H1 (cell line): ENCODE results near the gene FOXJ2. TPM values are rescaled to one million over a fixed set of nuclear protein-coding genes. Genes with fewer than 3 reads are reported as not detected.

Source experiments
- CTCF ChIA-PET: fragments of 300-600 bp; sonication (Branson Sonifier 250); formaldehyde crosslinking; loops from one replicate; lab custom pipeline; 2021; ENCODE audit not compliant: partially characterized antibody; lab: Charles Lee
- POLR2A ChIA-PET: fragments of 300-600 bp; sonication (Branson Sonifier 250); formaldehyde crosslinking; loops from one replicate; lab custom pipeline; 2021; ENCODE audit warnings: inconsistent platforms; ENCODE audit not compliant: partially characterized antibody; lab: Charles Lee
- DNase-seq, 2 experiments: peaks; one replicate each; pipeline versions ENCODE4 v3.0.0 to v3.0.0-alpha.2; 2010 to 2022; ENCODE audit warnings: low spot score in 2 of 2, low read depth in 1 of 2, mixed read lengths in 1 of 2
- FAIRE-seq: peaks from 2 replicates; lab custom pipeline; 2011; peaks lifted over from hg19 to GRCh38; lab: Jason Lieb, UNC
- H2AFZ ChIP-seq: 2 replicates; pipeline ENCODE4 v1.8.1; 2012; ENCODE audit warnings: low read length, inconsistent platforms
- H2AK5ac ChIP-seq: 2 replicates; pipeline ENCODE4 v1.6.1; 2013; ENCODE audit warnings: low read depth, low read length
- H2BK120ac ChIP-seq: replicated peaks from 2 replicates; pipeline ENCODE3; 2013; ENCODE audit warnings: low read depth, low read length, inconsistent platforms
- H2BK12ac ChIP-seq: 2 replicates; pipeline ENCODE4 v1.6.1; 2013; ENCODE audit warnings: low read depth, low read length
- H2BK15ac ChIP-seq: 2 replicates; pipeline ENCODE4 v1.6.1; 2013; ENCODE audit warnings: low read length
- H2BK20ac ChIP-seq: 2 replicates; pipeline ENCODE4 v1.6.1; 2013; ENCODE audit warnings: low read length
- H2BK5ac ChIP-seq: 2 replicates; pipeline ENCODE4 v1.6.1; 2013; ENCODE audit warnings: low read depth, low read length
- H3K14ac ChIP-seq: 2 replicates; pipeline ENCODE4 v1.6.1; 2013; ENCODE audit warnings: inconsistent platforms; ENCODE audit not compliant: insufficient read length
- H3K18ac ChIP-seq: 2 replicates; pipeline ENCODE4 v1.6.1; 2013; ENCODE audit warnings: low read length; ENCODE audit errors: extremely low read depth
- H3K23ac ChIP-seq: 2 replicates; pipeline ENCODE4 v1.6.1; 2013; ENCODE audit warnings: inconsistent platforms; ENCODE audit not compliant: insufficient read length
- H3K23me2 ChIP-seq: 2 replicates; pipeline ENCODE4 v1.6.1; 2013; ENCODE audit warnings: low read depth, low read length
- H3K27ac ChIP-seq: 2 replicates; pipeline ENCODE4 v1.6.1; 2011; ENCODE audit warnings: low read depth, low read length, inconsistent platforms
- H3K27me3 ChIP-seq, 4 experiments: replicated peaks in 1 of 4; 1 replicate in 1 of 4; 2 replicates in 3 of 4; pipeline versions ENCODE4 v1.6.1 to v1.8.1; 2011 to 2013; ENCODE audit warnings: low read length in 3 of 4, mild to moderate bottlenecking in 3 of 4, inconsistent platforms in 2 of 4, mixed read lengths in 2 of 4, moderate library complexity in 1 of 4; ENCODE audit not compliant: control insufficient read depth in 3 of 4, insufficient read depth in 3 of 4; ENCODE audit errors: extremely low read depth in 1 of 4
- H3K36me3 ChIP-seq, 4 experiments: 2 replicates each; pipeline versions ENCODE4 v1.6.1 to v1.8.1; 2011 to 2013; ENCODE audit warnings: mild to moderate bottlenecking in 4 of 4, low read length in 3 of 4, moderate library complexity in 2 of 4, control low read depth in 1 of 4, inconsistent platforms in 1 of 4; ENCODE audit not compliant: insufficient read depth in 4 of 4, control insufficient read depth in 2 of 4
- H3K4ac ChIP-seq: replicated peaks from 2 replicates; pipeline ENCODE3; 2013; ENCODE audit warnings: low read length, low read depth, mixed read lengths, inconsistent platforms; ENCODE audit not compliant: insufficient read length
- H3K4me1 ChIP-seq, 4 experiments: replicated peaks in 1 of 4; 1 replicate in 1 of 4; 2 replicates in 3 of 4; pipeline versions ENCODE4 v1.6.1 to v1.8.1; 2011 to 2013; ENCODE audit warnings: low read length in 3 of 4, inconsistent platforms in 2 of 4, mixed read lengths in 1 of 4; ENCODE audit not compliant: insufficient read depth in 4 of 4, control insufficient read depth in 3 of 4
- H3K4me2 ChIP-seq, 2 experiments: 2 replicates each; pipeline versions ENCODE4 v1.6.1 to v1.8.1; 2011 to 2013; ENCODE audit warnings: low read depth in 2 of 2, low read length in 2 of 2, control low read depth in 1 of 2, inconsistent platforms in 1 of 2, mild to moderate bottlenecking in 1 of 2; ENCODE audit not compliant: insufficient read depth in 1 of 2
- H3K4me3 ChIP-seq, 4 experiments: fragments of 200-600, 300-600 bp in 1 of 4; sonication (generic), shearing (Covaris generic), sonication (Bioruptor Twin) in 1 of 4; 2 replicates each; pipeline versions ENCODE4 v1.5.1 to v1.8.1; 2011 to 2016; ENCODE audit warnings: low read length in 4 of 4, low read depth in 3 of 4, control low read depth in 2 of 4, inconsistent platforms in 2 of 4, mild to moderate bottlenecking in 2 of 4, mixed read lengths in 1 of 4, moderate library complexity in 1 of 4; ENCODE audit not compliant: insufficient read depth in 2 of 4; ENCODE audit errors: extremely low read depth in 1 of 4
- H3K56ac ChIP-seq: replicated peaks from 2 replicates; pipeline ENCODE3; 2013; ENCODE audit warnings: low read depth, mild to moderate bottlenecking, mixed read lengths, low read length, inconsistent platforms; ENCODE audit not compliant: insufficient read length
- H3K79me1 ChIP-seq: 2 replicates; pipeline ENCODE4 v1.6.1; 2013; ENCODE audit warnings: low read depth, low read length, control low read depth
- H3K79me2 ChIP-seq, 2 experiments: 2 replicates each; pipeline versions ENCODE4 v1.6.1 to v1.8.1; 2012 to 2013; ENCODE audit warnings: low read length in 2 of 2, mild to moderate bottlenecking in 2 of 2, inconsistent platforms in 1 of 2; ENCODE audit not compliant: insufficient read depth in 2 of 2, control insufficient read depth in 1 of 2
- H3K9ac ChIP-seq, 4 experiments: replicated peaks in 1 of 4; 1 replicate in 1 of 4; 2 replicates in 3 of 4; pipeline versions ENCODE4 v1.6.1 to v1.8.1; 2011 to 2013; ENCODE audit warnings: low read depth in 3 of 4, low read length in 3 of 4, control low read depth in 2 of 4, mild to moderate bottlenecking in 2 of 4, moderate library complexity in 2 of 4, inconsistent platforms in 1 of 4; ENCODE audit errors: extremely low read depth in 1 of 4
- H3K9me3 ChIP-seq, 2 experiments: 2 replicates each; pipeline versions ENCODE4 v1.6.1 to v1.8.1; 2012 to 2013; ENCODE audit warnings: mild to moderate bottlenecking in 2 of 2, moderate library complexity in 2 of 2, control low read depth in 1 of 2, inconsistent platforms in 1 of 2, low read depth in 1 of 2, low read length in 1 of 2, mixed read lengths in 1 of 2; ENCODE audit not compliant: insufficient read depth in 2 of 2
- H4K20me1 ChIP-seq, 2 experiments: replicated peaks in 1 of 2; 2 replicates each; pipeline versions ENCODE3 to v1.8.1; 2011 to 2013; ENCODE audit warnings: inconsistent platforms in 2 of 2, low read length in 2 of 2, mild to moderate bottlenecking in 1 of 2; ENCODE audit not compliant: insufficient read depth in 2 of 2, control insufficient read depth in 1 of 2
- H4K5ac ChIP-seq: 2 replicates; pipeline ENCODE4 v1.6.1; 2013; ENCODE audit warnings: low read length, low read depth, mixed read lengths, inconsistent platforms; ENCODE audit not compliant: insufficient read length
- H4K8ac ChIP-seq: 2 replicates; pipeline ENCODE4 v1.8.0; 2013; ENCODE audit warnings: mild to moderate bottlenecking, moderate library complexity, low read length, inconsistent platforms; ENCODE audit not compliant: insufficient read depth; ENCODE audit errors: extremely low read depth
- H4K91ac ChIP-seq: replicated peaks from 2 replicates; pipeline ENCODE3; 2013; ENCODE audit warnings: low read length, mixed read lengths, inconsistent platforms; ENCODE audit not compliant: insufficient read length
- ASH2L ChIP-seq: fragments of 200-600, 300-600 bp; sonication (generic); IDR thresholded peaks from one replicate; pipeline ENCODE4 v1.7.1; 2017; ENCODE audit warnings: low read length
- BACH1 ChIP-seq: IDR thresholded peaks from 2 replicates; pipeline ENCODE4 v1.6.1; 2012; ENCODE audit warnings: low read length, improper control_type of control experiment
- CBX8 ChIP-seq: fragments of 300-800, 300-1000 bp; sonication (generic); IDR thresholded peaks from 2 replicates; pipeline ENCODE4 v1.7.1; 2016; ENCODE audit warnings: low read depth, low read length, borderline replicate concordance
- EP300 ChIP-seq, 2 experiments: IDR thresholded peaks; 1 replicate in 1 of 2; 2 replicates in 1 of 2; pipeline ENCODE4 v1.6.1; 2011 to 2012; ENCODE audit warnings: low read depth in 2 of 2, low read length in 2 of 2, mild to moderate bottlenecking in 2 of 2, borderline replicate concordance in 1 of 2, inconsistent platforms in 1 of 2, moderate library complexity in 1 of 2
- GTF2F1 ChIP-seq: IDR thresholded peaks from 2 replicates; pipeline ENCODE4 v1.6.1; 2012; ENCODE audit warnings: low read depth, low read length, improper control_type of control experiment, borderline replicate concordance
- HDAC6 ChIP-seq: IDR thresholded peaks from one replicate; pipeline ENCODE4 v1.7.1; 2012; ENCODE audit warnings: low read depth, mild to moderate bottlenecking, inconsistent platforms, low read length, moderate library complexity
- RAD21 ChIP-seq, 2 experiments: IDR thresholded peaks in 1 of 2; conservative IDR thresholded peaks in 1 of 2; 2 replicates each; pipeline ENCODE4 v1.6.1; 2011; ENCODE audit warnings: low read depth in 2 of 2, low read length in 2 of 2, improper control_type of control experiment in 1 of 2, inconsistent platforms in 1 of 2, mild to moderate bottlenecking in 1 of 2, moderate library complexity in 1 of 2
- WGBS, 2 experiments: shearing (Covaris generic) in 1 of 2; methylation state at CpG; one replicate each; pipeline versions ENCODE4 v1.1.6 to v1.1.7; 2013 to 2015; ENCODE audit warnings: low lambda C conversion rate in 2 of 2, mixed read lengths in 2 of 2, inconsistent platforms in 1 of 2, low coverage in 1 of 2, missing lambda C conversion rate in 1 of 2; ENCODE audit not compliant: insufficient replicate concordance in 2 of 2, insufficient coverage in 1 of 2, insufficient read length in 1 of 2; ENCODE audit errors: extremely low coverage in 1 of 2, missing lambda C conversion rate in 1 of 2; 5-methylcytosine and 5-hydroxymethylcytosine counted together
- polyA plus RNA-seq, 7 experiments: library from polyadenylated mRNA; depleted of rRNA in 3 of 7; stranded (reverse) in 5 of 7; unstranded in 2 of 7; fragments of >200 nt in 5 of 7; fragments of 200-250 nt in 2 of 7; gene quantifications; 1 replicate in 5 of 7; 2 replicates in 1 of 7; 4 replicates in 1 of 7; pipeline versions ENCODE4 v1.2.1 to v1.2.3, GENCODE V29; 2011 to 2013; ENCODE audit warnings: missing spikeins in 2 of 7, mixed read lengths in 2 of 7
- total RNA-seq: library from RNA; stranded (reverse); fragmentation: NEBNext Ultra II Directional; extraction: Animal tissue kit (Norgen Biotek cat#: 25700); gene quantifications from 2 replicates; pipeline ENCODE4 v1.2.1, GENCODE V29; 2021
- TF ChIP-seq, protein P1 (sequence below): IDR thresholded peaks from 2 replicates; pipeline ENCODE4 v1.6.1; 2011; ENCODE audit warnings: low read length, improper control_type of control experiment

Gene FOXJ2
- total and polyA plus RNA-seq, 2 of the 8 experiments (the other 6 are each of a cell fraction or from before 2014, with no cell fraction given), result 4.2 to 9.3 TPM

- no peak overlapping the region for H3K18ac ChIP-seq
- no peak for FAIRE-seq
- no peak overlapping the region for H2BK5ac ChIP-seq
- no peak overlapping the region for H2AK5ac ChIP-seq
- DNase-seq, result no peak
- H3K36me3 ChIP-seq, result no peaks in the 10 kb centered on the region
- no peak overlapping the region for H4K8ac ChIP-seq
- no peak overlapping the region for H2AFZ ChIP-seq
- H3K56ac ChIP-seq, result no peak overlapping the region
- no peak overlapping the region for H3K14ac ChIP-seq
- H3K4me3 ChIP-seq, result no peak overlapping the region
- no peaks in the 10 kb centered on the region for H3K79me2 ChIP-seq
- no peak overlapping the region for H3K4me2 ChIP-seq
- H4K91ac ChIP-seq, result no peak overlapping the region
- H2BK120ac ChIP-seq, result no peak overlapping the region
- H3K27me3 ChIP-seq, result no peaks in the 10 kb centered on the region
- no peak overlapping the region for H4K5ac ChIP-seq
- no peaks in the 10 kb centered on the region for H3K4me1 ChIP-seq
- H2BK20ac ChIP-seq, result no peak overlapping the region
- no peaks in the 10 kb centered on the region for H3K79me1 ChIP-seq
- H3K9me3 ChIP-seq, result no peaks in the 10 kb centered on the region
- H3K23ac ChIP-seq, result no peak overlapping the region
- WGBS, 2 experiments, result 90% methylated on average over 4 of the region's 4 CpGs; no CpG with 5 or more reads in 1 of the 2 experiments
- ChIA-PET POLR2A (no interaction called here), CTCF (interaction anchor here (0.9 to 11.1 kb wide), 5 partner anchors 12 to 434 kb away, joined by 3 to 146 read pairs (median 12); no protein-coding TSS in a partner anchor)
- H4K20me1 ChIP-seq, result no peaks in the 10 kb centered on the region
- H3K27ac ChIP-seq, result no peak overlapping the region
- H2BK15ac ChIP-seq, result no peak overlapping the region
- no peak overlapping the region for H2BK12ac ChIP-seq
- no peak overlapping the region for H3K4ac ChIP-seq
- no peaks in the 10 kb centered on the region for H3K23me2 ChIP-seq
- H3K9ac ChIP-seq, result no peak overlapping the region
- TF ChIP-seq RAD21 (IDR thresholded peaks at IDR 0.05 in 1 of 2, conservative IDR thresholded peaks at IDR 0.05 in 1 of 2; ENCODE audit: low read depth in 2 of 2, low read length in 2 of 2), result no peak
- TF ChIP-seq ASH2L, result no peak
- no peak for TF ChIP-seq GTF2F1
- no peak for TF ChIP-seq BACH1
- no peak for TF ChIP-seq EP300 (IDR thresholded peaks at IDR 0.05; ENCODE audit: borderline replicate concordance in 1 of 2, low read depth in 2 of 2, low read length in 2 of 2)
- no peak for TF ChIP-seq CBX8
- TF ChIP-seq, protein P1, sequence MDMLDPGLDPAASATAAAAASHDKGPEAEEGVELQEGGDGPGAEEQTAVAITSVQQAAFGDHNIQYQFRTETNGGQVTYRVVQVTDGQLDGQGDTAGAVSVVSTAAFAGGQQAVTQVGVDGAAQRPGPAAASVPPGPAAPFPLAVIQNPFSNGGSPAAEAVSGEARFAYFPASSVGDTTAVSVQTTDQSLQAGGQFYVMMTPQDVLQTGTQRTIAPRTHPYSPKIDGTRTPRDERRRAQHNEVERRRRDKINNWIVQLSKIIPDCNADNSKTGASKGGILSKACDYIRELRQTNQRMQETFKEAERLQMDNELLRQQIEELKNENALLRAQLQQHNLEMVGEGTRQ, result no peak
- no peak for TF ChIP-seq HDAC6
Observed at GRCh38 chr12:8076366-8076765, 43.9 kb downstream of the FOXJ2 start.
